ENCODE results near the gene UACA. TPM values are rescaled to one million over a fixed set of nuclear protein-coding genes. Genes with fewer than 3 reads are reported as not detected.

UACA gene
- total and polyA plus RNA-seq, 2 experiments from 2014 or later, result 21.5 to 35.8 TPM

GRCh38 chr15:70789213-70789612 lies 25.9 kb upstream of the UACA start:
- ATAC-seq (peak; percentile 23; the same call in 1 of the 3 replicates), DNase-seq (ENCODE audit: low spot score) (no peak)
- Histone ChIP-seq H3K9me2 (ENCODE audit: insufficient read depth) (no peaks in the 10 kb centered on the region), H3K79me2 (replicated peaks; ENCODE audit: insufficient read depth) (no peaks in the 10 kb centered on the region), H2AFZ (no peak overlapping the region), H3K4me2 (no peak overlapping the region), H3K4me1 (ENCODE audit: insufficient read depth) (no peaks in the 10 kb centered on the region), H3F3A (replicated peaks; ENCODE audit: low read depth) (no peaks in the 10 kb centered on the region), H3K4me3 (no peak overlapping the region), H3K27me3 (ENCODE audit: insufficient read depth) (no peaks in the 10 kb centered on the region), H3K27ac (ENCODE audit: low read depth) (no peak overlapping the region), H3K36me3 (ENCODE audit: insufficient read depth) (no peaks in the 10 kb centered on the region), H4K20me1 (replicated peaks; ENCODE audit: insufficient read depth) (no peaks in the 10 kb centered on the region)
- no peaks in the 10 kb centered on the region for H3K27me3 Mint-ChIP-seq (ENCODE audit: insufficient read depth, low read depth, poor library complexity)
- no peak overlapping the region for H3K27ac Mint-ChIP-seq
- peaks cover 4% of the 10 kb centered on the region; the same call in 1 of the 3 replicates for H3K4me1 Mint-ChIP-seq
- H3K36me3 Mint-ChIP-seq (ENCODE audit: low read depth), result no peaks in the 10 kb centered on the region
- no peak overlapping the region for H3K4me3 Mint-ChIP-seq
- H3K9me3 Mint-ChIP-seq, result no peaks in the 10 kb centered on the region
- TF ChIP-seq STAT1 (IDR thresholded peaks at IDR 0.05; ENCODE audit: unreplicated experiment), result no peak
- no peak for TF ChIP-seq EZH2 (IDR thresholded peaks at IDR 0.05; ENCODE audit: low read depth, unreplicated experiment)
- TF ChIP-seq, protein P1, sequence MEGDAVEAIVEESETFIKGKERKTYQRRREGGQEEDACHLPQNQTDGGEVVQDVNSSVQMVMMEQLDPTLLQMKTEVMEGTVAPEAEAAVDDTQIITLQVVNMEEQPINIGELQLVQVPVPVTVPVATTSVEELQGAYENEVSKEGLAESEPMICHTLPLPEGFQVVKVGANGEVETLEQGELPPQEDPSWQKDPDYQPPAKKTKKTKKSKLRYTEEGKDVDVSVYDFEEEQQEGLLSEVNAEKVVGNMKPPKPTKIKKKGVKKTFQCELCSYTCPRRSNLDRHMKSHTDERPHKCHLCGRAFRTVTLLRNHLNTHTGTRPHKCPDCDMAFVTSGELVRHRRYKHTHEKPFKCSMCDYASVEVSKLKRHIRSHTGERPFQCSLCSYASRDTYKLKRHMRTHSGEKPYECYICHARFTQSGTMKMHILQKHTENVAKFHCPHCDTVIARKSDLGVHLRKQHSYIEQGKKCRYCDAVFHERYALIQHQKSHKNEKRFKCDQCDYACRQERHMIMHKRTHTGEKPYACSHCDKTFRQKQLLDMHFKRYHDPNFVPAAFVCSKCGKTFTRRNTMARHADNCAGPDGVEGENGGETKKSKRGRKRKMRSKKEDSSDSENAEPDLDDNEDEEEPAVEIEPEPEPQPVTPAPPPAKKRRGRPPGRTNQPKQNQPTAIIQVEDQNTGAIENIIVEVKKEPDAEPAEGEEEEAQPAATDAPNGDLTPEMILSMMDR (conservative IDR thresholded peaks at IDR 0.05; ENCODE audit: low read depth in 2 of 2), result no peak
- TF ChIP-seq, protein P2, sequence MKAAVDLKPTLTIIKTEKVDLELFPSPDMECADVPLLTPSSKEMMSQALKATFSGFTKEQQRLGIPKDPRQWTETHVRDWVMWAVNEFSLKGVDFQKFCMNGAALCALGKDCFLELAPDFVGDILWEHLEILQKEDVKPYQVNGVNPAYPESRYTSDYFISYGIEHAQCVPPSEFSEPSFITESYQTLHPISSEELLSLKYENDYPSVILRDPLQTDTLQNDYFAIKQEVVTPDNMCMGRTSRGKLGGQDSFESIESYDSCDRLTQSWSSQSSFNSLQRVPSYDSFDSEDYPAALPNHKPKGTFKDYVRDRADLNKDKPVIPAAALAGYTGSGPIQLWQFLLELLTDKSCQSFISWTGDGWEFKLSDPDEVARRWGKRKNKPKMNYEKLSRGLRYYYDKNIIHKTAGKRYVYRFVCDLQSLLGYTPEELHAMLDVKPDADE (IDR thresholded peaks at IDR 0.05), result no peak
- no peak for TF ChIP-seq POLR2AphosphoS5 (IDR thresholded peaks at IDR 0.05; ENCODE audit: low read depth)
- no peak for TF ChIP-seq JUNB (IDR thresholded peaks at IDR 0.05; ENCODE audit: unreplicated experiment)
- TF ChIP-seq NANOG (IDR thresholded peaks at IDR 0.05; ENCODE audit: borderline replicate concordance), result no peak
- TF ChIP-seq, protein P3, sequence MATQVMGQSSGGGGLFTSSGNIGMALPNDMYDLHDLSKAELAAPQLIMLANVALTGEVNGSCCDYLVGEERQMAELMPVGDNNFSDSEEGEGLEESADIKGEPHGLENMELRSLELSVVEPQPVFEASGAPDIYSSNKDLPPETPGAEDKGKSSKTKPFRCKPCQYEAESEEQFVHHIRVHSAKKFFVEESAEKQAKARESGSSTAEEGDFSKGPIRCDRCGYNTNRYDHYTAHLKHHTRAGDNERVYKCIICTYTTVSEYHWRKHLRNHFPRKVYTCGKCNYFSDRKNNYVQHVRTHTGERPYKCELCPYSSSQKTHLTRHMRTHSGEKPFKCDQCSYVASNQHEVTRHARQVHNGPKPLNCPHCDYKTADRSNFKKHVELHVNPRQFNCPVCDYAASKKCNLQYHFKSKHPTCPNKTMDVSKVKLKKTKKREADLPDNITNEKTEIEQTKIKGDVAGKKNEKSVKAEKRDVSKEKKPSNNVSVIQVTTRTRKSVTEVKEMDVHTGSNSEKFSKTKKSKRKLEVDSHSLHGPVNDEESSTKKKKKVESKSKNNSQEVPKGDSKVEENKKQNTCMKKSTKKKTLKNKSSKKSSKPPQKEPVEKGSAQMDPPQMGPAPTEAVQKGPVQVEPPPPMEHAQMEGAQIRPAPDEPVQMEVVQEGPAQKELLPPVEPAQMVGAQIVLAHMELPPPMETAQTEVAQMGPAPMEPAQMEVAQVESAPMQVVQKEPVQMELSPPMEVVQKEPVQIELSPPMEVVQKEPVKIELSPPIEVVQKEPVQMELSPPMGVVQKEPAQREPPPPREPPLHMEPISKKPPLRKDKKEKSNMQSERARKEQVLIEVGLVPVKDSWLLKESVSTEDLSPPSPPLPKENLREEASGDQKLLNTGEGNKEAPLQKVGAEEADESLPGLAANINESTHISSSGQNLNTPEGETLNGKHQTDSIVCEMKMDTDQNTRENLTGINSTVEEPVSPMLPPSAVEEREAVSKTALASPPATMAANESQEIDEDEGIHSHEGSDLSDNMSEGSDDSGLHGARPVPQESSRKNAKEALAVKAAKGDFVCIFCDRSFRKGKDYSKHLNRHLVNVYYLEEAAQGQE (IDR thresholded peaks at IDR 0.05; ENCODE audit: unreplicated experiment), result no peak
- TF ChIP-seq, protein P4, sequence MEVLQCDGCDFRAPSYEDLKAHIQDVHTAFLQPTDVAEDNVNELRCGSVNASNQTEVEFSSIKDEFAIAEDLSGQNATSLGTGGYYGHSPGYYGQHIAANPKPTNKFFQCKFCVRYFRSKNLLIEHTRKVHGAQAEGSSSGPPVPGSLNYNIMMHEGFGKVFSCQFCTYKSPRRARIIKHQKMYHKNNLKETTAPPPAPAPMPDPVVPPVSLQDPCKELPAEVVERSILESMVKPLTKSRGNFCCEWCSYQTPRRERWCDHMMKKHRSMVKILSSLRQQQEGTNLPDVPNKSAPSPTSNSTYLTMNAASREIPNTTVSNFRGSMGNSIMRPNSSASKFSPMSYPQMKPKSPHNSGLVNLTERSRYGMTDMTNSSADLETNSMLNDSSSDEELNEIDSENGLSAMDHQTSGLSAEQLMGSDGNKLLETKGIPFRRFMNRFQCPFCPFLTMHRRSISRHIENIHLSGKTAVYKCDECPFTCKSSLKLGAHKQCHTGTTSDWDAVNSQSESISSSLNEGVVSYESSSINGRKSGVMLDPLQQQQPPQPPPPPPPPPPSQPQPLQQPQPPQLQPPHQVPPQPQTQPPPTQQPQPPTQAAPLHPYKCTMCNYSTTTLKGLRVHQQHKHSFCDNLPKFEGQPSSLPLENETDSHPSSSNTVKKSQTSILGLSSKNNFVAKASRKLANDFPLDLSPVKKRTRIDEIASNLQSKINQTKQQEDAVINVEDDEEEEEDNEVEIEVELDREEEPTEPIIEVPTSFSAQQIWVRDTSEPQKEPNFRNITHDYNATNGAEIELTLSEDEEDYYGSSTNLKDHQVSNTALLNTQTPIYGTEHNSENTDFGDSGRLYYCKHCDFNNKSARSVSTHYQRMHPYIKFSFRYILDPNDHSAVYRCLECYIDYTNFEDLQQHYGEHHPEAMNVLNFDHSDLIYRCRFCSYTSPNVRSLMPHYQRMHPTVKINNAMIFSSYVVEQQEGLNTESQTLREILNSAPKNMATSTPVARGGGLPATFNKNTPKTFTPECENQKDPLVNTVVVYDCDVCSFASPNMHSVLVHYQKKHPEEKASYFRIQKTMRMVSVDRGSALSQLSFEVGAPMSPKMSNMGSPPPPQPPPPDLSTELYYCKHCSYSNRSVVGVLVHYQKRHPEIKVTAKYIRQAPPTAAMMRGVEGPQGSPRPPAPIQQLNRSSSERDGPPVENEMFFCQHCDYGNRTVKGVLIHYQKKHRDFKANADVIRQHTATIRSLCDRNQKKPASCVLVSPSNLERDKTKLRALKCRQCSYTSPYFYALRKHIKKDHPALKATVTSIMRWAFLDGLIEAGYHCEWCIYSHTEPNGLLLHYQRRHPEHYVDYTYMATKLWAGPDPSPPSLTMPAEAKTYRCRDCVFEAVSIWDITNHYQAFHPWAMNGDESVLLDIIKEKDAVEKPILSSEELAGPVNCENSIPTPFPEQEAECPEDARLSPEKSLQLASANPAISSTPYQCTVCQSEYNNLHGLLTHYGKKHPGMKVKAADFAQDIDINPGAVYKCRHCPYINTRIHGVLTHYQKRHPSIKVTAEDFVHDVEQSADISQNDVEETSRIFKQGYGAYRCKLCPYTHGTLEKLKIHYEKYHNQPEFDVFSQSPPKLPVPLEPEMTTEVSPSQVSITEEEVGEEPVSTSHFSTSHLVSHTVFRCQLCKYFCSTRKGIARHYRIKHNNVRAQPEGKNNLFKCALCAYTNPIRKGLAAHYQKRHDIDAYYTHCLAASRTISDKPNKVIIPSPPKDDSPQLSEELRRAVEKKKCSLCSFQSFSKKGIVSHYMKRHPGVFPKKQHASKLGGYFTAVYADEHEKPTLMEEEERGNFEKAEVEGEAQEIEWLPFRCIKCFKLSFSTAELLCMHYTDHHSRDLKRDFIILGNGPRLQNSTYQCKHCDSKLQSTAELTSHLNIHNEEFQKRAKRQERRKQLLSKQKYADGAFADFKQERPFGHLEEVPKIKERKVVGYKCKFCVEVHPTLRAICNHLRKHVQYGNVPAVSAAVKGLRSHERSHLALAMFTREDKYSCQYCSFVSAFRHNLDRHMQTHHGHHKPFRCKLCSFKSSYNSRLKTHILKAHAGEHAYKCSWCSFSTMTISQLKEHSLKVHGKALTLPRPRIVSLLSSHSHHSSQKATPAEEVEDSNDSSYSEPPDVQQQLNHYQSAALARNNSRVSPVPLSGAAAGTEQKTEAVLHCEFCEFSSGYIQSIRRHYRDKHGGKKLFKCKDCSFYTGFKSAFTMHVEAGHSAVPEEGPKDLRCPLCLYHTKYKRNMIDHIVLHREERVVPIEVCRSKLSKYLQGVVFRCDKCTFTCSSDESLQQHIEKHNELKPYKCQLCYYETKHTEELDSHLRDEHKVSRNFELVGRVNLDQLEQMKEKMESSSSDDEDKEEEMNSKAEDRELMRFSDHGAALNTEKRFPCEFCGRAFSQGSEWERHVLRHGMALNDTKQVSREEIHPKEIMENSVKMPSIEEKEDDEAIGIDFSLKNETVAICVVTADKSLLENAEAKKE (CRISPR knock-in tag; IDR thresholded peaks at IDR 0.05), result no peak
- TF ChIP-seq ZNF331 (CRISPR knock-in tag; IDR thresholded peaks at IDR 0.05; ENCODE audit: low read depth), result no peak
- no peak for TF ChIP-seq CREB1 (CRISPR knock-in tag; IDR thresholded peaks at IDR 0.05; ENCODE audit: low read depth)
- TF ChIP-seq ZNF114 (CRISPR knock-in tag; IDR thresholded peaks at IDR 0.05), result no peak
- no peak for TF ChIP-seq EZH2phosphoT487 (IDR thresholded peaks at IDR 0.05; ENCODE audit: unreplicated experiment)

All from GM23338 (cell line).